MM.1S (cell line): Measurements from ENCODE around the gene LHFPL2.

Experiments used
- DNase-seq: peaks from one replicate; pipeline ENCODE4 v3.0.0-alpha.2; 2015
- H2AFZ ChIP-seq: fragments of 300-600 bp; sonication (generic); 2 replicates; pipeline ENCODE4 v1.6.0; 2016; ENCODE audit warnings: antibody characterized with exemption, low read length
- H3F3A ChIP-seq: fragments of 300-600 bp; sonication (generic); 2 replicates; pipeline ENCODE4 v1.6.1; 2016; ENCODE audit warnings: mild to moderate bottlenecking, antibody characterized with exemption, low read length, moderate library complexity, mixed read lengths; ENCODE audit not compliant: insufficient read depth
- H3K27ac ChIP-seq: fragments of 300-600 bp; sonication (generic); 2 replicates; pipeline ENCODE4 v1.5.1; 2016; ENCODE audit warnings: mild to moderate bottlenecking, low read length
- H3K27me3 ChIP-seq: fragments of 300-600 bp; sonication (generic); replicated peaks from 2 replicates; pipeline ENCODE4 v1.6.0; 2016; ENCODE audit warnings: low read length; ENCODE audit not compliant: insufficient read depth
- H3K36me3 ChIP-seq: fragments of 300-600 bp; sonication (generic); replicated peaks from 2 replicates; pipeline ENCODE4 v1.6.1; 2016; ENCODE audit warnings: mild to moderate bottlenecking, low read length, mixed read lengths; ENCODE audit not compliant: insufficient read depth
- H3K4me1 ChIP-seq: fragments of 300-600 bp; sonication (generic); 2 replicates; pipeline ENCODE4 v1.6.1; 2016; ENCODE audit warnings: low read length, mixed read lengths
- H3K4me2 ChIP-seq: fragments of 300-600 bp; sonication (generic); 2 replicates; pipeline ENCODE4 v1.6.0; 2016; ENCODE audit warnings: low read depth, low read length
- H3K4me3 ChIP-seq: fragments of 300-600 bp; sonication (generic); 2 replicates; pipeline ENCODE4 v1.5.1; 2016; ENCODE audit warnings: low read length, mixed read lengths
- H3K79me2 ChIP-seq: fragments of 300-600 bp; sonication (generic); 2 replicates; pipeline ENCODE4 v1.6.1; 2016; ENCODE audit warnings: mixed run types, low read length, mixed read lengths
- H3K9ac ChIP-seq: fragments of 300-600 bp; sonication (generic); 2 replicates; pipeline ENCODE4 v1.6.1; 2016; ENCODE audit warnings: low read length, mixed read lengths
- H3K9me2 ChIP-seq: fragments of 300-600 bp; sonication (generic); replicated peaks from 2 replicates; pipeline ENCODE4 v1.6.1; 2016; ENCODE audit warnings: mild to moderate bottlenecking, low read length, mixed read lengths; ENCODE audit not compliant: insufficient read depth
- H3K9me3 ChIP-seq: fragments of 300-600 bp; sonication (generic); replicated peaks from 2 replicates; pipeline ENCODE4 v1.6.1; 2016; ENCODE audit warnings: mild to moderate bottlenecking, low read length, mixed read lengths; ENCODE audit not compliant: insufficient read depth
- H4K20me1 ChIP-seq: fragments of 300-600 bp; sonication (generic); 2 replicates; pipeline ENCODE4 v1.6.1; 2016; ENCODE audit warnings: mild to moderate bottlenecking, low read length, moderate library complexity, mixed read lengths; ENCODE audit not compliant: insufficient read depth
- CTCF ChIP-seq: fragments of 300-600 bp; sonication (generic); IDR thresholded peaks from 2 replicates; pipeline ENCODE4 v1.5.1; 2016; ENCODE audit warnings: antibody characterized with exemption, low read length, mixed read lengths
- EZH2 ChIP-seq: fragments of 300-600 bp; sonication (generic); optimal IDR thresholded peaks from 2 replicates; pipeline ENCODE3; 2017; ENCODE audit warnings: low read depth, mild to moderate bottlenecking, antibody characterized with exemption, low read length, mixed read lengths
- EZH2phosphoT487 ChIP-seq: fragments of 300-600 bp; sonication (generic); IDR thresholded peaks from 2 replicates; pipeline ENCODE4 v1.6.1; 2018; ENCODE audit warnings: antibody characterized with exemption, low read length

Gene LHFPL2

GRCh38 chr5:78644741-78645300 is 3.8 kb downstream of the LHFPL2 start:
- no peaks in the 10 kb centered on the region for H3K9me2 ChIP-seq
- no peak overlapping the region for H2AFZ ChIP-seq
- H3K9ac ChIP-seq = no peak overlapping the region
- H3K27ac ChIP-seq = no peak overlapping the region
- peaks cover 12% of the 10 kb centered on the region; the same call in 1 of the 2 replicates for H3K4me1 ChIP-seq
- no peak overlapping the region for H3K4me3 ChIP-seq
- H4K20me1 ChIP-seq = no peaks in the 10 kb centered on the region
- no peak overlapping the region for H3K4me2 ChIP-seq
- H3K36me3 ChIP-seq = no peaks in the 10 kb centered on the region
- no peaks in the 10 kb centered on the region for H3K9me3 ChIP-seq
- H3K27me3 ChIP-seq = no peaks in the 10 kb centered on the region
- no peak for DNase-seq
- TF ChIP-seq EZH2phosphoT487 (no peak), EZH2 (no peak), CTCF (no peak)
- no peaks in the 10 kb centered on the region for H3K79me2 ChIP-seq
- H3F3A ChIP-seq = peaks cover 7% of the 10 kb centered on the region; the same call in 1 of the 2 replicates

- peaks cover 12% of the 10 kb centered on the region; the same call in 1 of the 2 replicates for H3K4me1 ChIP-seq
- no peaks in the 10 kb centered on the region for H3K79me2 ChIP-seq
- no peak for TF ChIP-seq EZH2phosphoT487
- no peak for TF ChIP-seq CTCF
- no peak for TF ChIP-seq EZH2
- H3K36me3 ChIP-seq = no peaks in the 10 kb centered on the region
- DNase-seq = no peak
- H3K27me3 ChIP-seq = no peaks in the 10 kb centered on the region
- no peak overlapping the region for H3K9ac ChIP-seq
- H3F3A ChIP-seq = peaks cover 2% of the 10 kb centered on the region; the same call in 1 of the 2 replicates
- H3K4me2 ChIP-seq = no peak overlapping the region
- H3K9me3 ChIP-seq = no peaks in the 10 kb centered on the region
- no peaks in the 10 kb centered on the region for H4K20me1 ChIP-seq
- no peaks in the 10 kb centered on the region for H3K9me2 ChIP-seq
- no peak overlapping the region for H3K27ac ChIP-seq
- no peak overlapping the region for H3K4me3 ChIP-seq
- no peak overlapping the region for H2AFZ ChIP-seq
These were observed 4.4 kb downstream of the LHFPL2 start for GRCh38 chr5:78644129-78644528.

- Histone ChIP-seq H2AFZ (no peak overlapping the region), H3K9me2 (no peaks in the 10 kb centered on the region), H3K27me3 (no peaks in the 10 kb centered on the region), H4K20me1 (no peaks in the 10 kb centered on the region), H3K4me2 (no peak overlapping the region), H3K27ac (no peak overlapping the region), H3K36me3 (no peaks in the 10 kb centered on the region), H3F3A (no peaks in the 10 kb centered on the region), H3K9me3 (no peaks in the 10 kb centered on the region), H3K4me1 (peaks cover 11% of the 10 kb centered on the region; the same call in 1 of the 2 replicates), H3K9ac (no peak overlapping the region), H3K79me2 (no peaks in the 10 kb centered on the region), H3K4me3 (no peak overlapping the region)
- no peak for DNase-seq
- TF ChIP-seq EZH2 = no peak
- TF ChIP-seq CTCF = no peak
- TF ChIP-seq EZH2phosphoT487 = no peak
These were observed 5.9 kb downstream of the LHFPL2 start for GRCh38 chr5:78642701-78643100.
